ENCODE measurements around the gene RHBDL1.

RHBDL1 gene

GRCh38 chr16:723695-724094 lies 48.2 kb downstream of the RHBDL1 start:
- Mint-ChIP-seq H3K36me3 (ENCODE audit: low read depth) (no peaks in the 10 kb centered on the region), H3K27ac (no peak overlapping the region), H3K4me3 (no peak overlapping the region), H3K9me3 (no peaks in the 10 kb centered on the region), H3K4me1 (peaks cover 11% of the 10 kb centered on the region), H3K27me3 (ENCODE audit: low read depth) (peaks cover 12% of the 10 kb centered on the region)
- no peak for TF ChIP-seq CTCF (IDR thresholded peaks at IDR 0.05; ENCODE audit: unreplicated experiment in 3 of 3)

GRCh38 chr16:724188-725040 lies 48.9 kb downstream of the RHBDL1 start:
- Mint-ChIP-seq H3K9me3 (no peaks in the 10 kb centered on the region), H3K27me3 (ENCODE audit: low read depth) (peaks cover 13% of the 10 kb centered on the region), H3K4me1 (peaks cover 5% of the 10 kb centered on the region), H3K36me3 (ENCODE audit: low read depth) (no peaks in the 10 kb centered on the region), H3K27ac (no peak overlapping the region), H3K4me3 (no peak overlapping the region)
- TF ChIP-seq CTCF (IDR thresholded peaks at IDR 0.05; ENCODE audit: unreplicated experiment in 3 of 3) = no peak

- H3K27me3 Mint-ChIP-seq (ENCODE audit: low read depth) = peaks cover 13% of the 10 kb centered on the region
- H3K9me3 Mint-ChIP-seq = no peaks in the 10 kb centered on the region
- no peak overlapping the region for H3K27ac Mint-ChIP-seq
- peak overlapping the region; percentile 37 to 71 (median 58) for H3K4me3 Mint-ChIP-seq
- no peak for TF ChIP-seq CTCF (IDR thresholded peaks at IDR 0.05; ENCODE audit: unreplicated experiment in 3 of 3)
- peaks cover 5% of the 10 kb centered on the region for H3K4me1 Mint-ChIP-seq
- no peaks in the 10 kb centered on the region for H3K36me3 Mint-ChIP-seq (ENCODE audit: low read depth)
Observed at GRCh38 chr16:725041-725376, 49.5 kb downstream of the RHBDL1 start.

GRCh38 chr16:725463-726187 lies 50.2 kb downstream of the RHBDL1 start:
- Mint-ChIP-seq H3K4me1 (no peaks in the 10 kb centered on the region), H3K9me3 (no peaks in the 10 kb centered on the region), H3K36me3 (ENCODE audit: low read depth) (no peaks in the 10 kb centered on the region), H3K27me3 (ENCODE audit: low read depth) (peaks cover 13% of the 10 kb centered on the region), H3K27ac (no peak overlapping the region), H3K4me3 (peak overlapping the region in 1 of 3 experiments; percentile 19)
- TF ChIP-seq CTCF (IDR thresholded peaks at IDR 0.05; ENCODE audit: unreplicated experiment in 3 of 3) = no peak

GRCh38 chr16:726188-726437 lies 50.6 kb downstream of the RHBDL1 start:
- no peak overlapping the region for H3K27ac Mint-ChIP-seq
- H3K4me1 Mint-ChIP-seq = no peaks in the 10 kb centered on the region
- H3K4me3 Mint-ChIP-seq = peak overlapping the region in 1 of 3 experiments; percentile 47
- H3K36me3 Mint-ChIP-seq (ENCODE audit: low read depth) = no peaks in the 10 kb centered on the region
- peaks cover 13% of the 10 kb centered on the region for H3K27me3 Mint-ChIP-seq (ENCODE audit: low read depth)
- no peak for TF ChIP-seq CTCF (IDR thresholded peaks at IDR 0.05; ENCODE audit: unreplicated experiment in 3 of 3)
- no peaks in the 10 kb centered on the region for H3K9me3 Mint-ChIP-seq

Measured in nephron (organoid).